NCI-H2196 treated with DMSO at 0.1 percent for 48 hours (cell line): ENCODE results near the gene TMEM131.
"Not testable (repeated sequence)": the region's sequence is repeated elsewhere in the genome, so short reads cannot be mapped to it uniquely, and the experiment has no call there.

ENCODE experiments used
- DNase-seq: peaks from one replicate; lab custom pipeline; 2025; ENCODE audit not compliant: unreplicated experiment; lab: John Stamatoyannopoulos, UW

TMEM131 gene

GRCh38 chr2:97958184-97958583 is 37.6 kb downstream of the TMEM131 start:
- DNase-seq, result no peak

- DNase-seq, result no peak
Measured at GRCh38 chr2:97957432-97958183, 38.1 kb downstream of the TMEM131 start.

- DNase-seq, result not testable (repeated sequence)
Measured at GRCh38 chr2:97956753-97957152, 39.0 kb downstream of the TMEM131 start.

GRCh38 chr2:97953853-97954252 is 41.9 kb downstream of the TMEM131 start:
- no peak for DNase-seq

- DNase-seq, result no peak
Measured at GRCh38 chr2:97952357-97952756, 43.4 kb downstream of the TMEM131 start.

DNA sequence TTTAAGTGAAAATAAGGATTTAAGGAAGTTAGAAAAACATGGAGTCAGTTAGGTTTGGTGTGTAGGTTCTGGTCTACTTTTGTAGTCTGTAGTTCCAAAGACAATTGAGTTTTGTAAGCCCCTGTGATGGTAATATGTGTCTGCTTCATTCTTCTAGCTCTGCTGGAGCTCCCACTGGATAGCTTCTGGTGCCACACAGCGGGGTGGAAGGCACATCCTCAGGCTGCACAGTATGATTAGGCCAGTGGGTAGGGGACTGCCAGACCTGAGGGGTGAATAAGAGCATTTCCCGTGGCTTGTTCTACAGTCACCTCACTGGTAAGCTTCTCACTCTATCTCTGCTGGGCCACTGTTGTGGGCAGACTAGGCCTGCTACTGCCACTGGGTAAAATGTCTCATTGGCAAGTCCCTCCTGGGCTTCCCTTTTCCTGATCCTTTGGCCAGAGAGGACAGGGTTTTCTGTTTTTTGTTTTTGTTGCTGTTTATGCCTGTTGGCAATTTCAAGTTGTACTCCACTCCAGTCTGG is 44.5 kb downstream of the TMEM131 start:
- no peak for DNase-seq

DNA sequence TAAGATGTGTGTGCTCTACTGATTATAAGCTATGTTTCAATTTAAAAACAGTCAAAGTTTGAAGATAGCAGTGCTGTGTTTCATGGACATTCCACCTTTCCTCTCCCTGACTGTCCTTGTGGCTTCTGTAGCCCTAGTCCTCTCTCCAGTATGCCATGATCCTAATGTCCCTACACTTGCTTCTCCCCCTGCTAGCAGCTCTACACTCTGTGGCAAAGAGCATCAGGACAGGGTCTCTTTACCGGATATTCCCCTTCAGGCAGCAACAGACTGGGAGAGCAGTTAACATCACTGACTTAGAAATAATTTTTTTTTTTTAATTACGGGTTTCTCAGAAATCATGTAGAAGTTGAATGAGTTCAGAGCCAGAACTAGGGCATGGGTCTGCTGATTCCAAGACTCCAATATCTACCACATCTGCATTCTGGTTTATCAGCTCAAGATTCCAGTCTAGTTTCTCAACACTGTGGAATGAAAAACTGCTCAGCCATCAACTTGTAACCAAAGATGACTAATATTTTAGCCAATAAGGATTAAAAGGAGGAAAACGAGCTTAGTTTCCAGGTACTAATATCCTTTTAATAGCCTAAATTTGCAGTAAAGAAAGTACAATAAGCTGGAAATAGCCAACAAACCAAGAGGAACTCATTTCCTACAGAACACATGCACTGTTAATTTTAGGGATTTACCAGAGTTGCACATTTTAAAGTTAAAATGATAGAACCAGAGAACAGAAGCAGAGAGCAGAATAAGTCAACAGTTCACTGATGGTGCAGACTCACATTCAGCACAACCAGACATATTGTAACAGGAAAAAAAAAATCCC is 45.2 kb downstream of the TMEM131 start:
- DNase-seq, result no peak

- DNase-seq, result no peak
Measured at GRCh38 chr2:97948926-97949325, 46.8 kb downstream of the TMEM131 start.

DNA sequence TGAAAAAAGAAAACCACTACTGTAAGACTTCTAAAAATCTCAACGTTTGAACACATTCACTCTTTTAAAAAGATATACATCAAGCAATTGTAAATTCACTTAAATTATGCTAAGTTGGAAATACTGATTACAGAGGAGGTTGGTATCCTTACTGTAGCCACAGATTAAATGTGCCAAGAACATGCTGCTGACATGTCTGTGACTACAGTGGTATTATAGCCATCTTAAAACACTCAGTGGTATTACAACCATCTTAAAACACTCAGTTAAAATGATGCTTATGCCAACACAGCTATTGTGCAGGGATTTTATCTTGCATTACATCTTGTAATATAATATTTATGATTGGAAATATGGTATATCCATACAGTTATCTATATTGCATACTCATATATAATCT is 50.0 kb downstream of the TMEM131 start:
- DNase-seq, result no peak

- no peak for DNase-seq
Measured at GRCh38 chr2:97936881-97937280, 58.9 kb downstream of the TMEM131 start.

- DNase-seq, result peak; percentile 70
Measured at GRCh38 chr2:97936199-97936598, 59.5 kb downstream of the TMEM131 start.

DNA sequence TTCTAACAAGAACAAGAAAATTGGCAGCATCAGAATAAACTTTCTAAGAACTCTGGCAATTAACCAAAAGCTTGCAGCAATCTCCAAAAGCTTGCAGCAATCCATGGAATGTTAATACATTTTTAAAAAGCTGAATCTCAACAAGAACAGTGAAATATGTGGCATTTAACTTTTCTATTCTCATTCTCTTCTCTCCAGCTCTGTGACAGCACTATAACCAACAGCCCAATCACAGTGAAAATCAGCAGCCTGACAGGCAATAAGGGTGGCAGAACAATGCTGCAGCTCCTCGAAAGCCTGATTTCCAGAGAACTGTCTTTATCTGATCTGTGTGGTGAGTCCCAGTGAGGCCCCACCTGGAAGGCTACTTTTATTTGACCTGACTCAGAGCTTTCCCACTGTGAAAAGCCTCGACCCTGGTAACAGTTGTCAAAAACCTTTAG is 60.0 kb downstream of the TMEM131 start:
- DNase-seq, result no peak

GRCh38 chr2:97932975-97933662 is 62.6 kb downstream of the TMEM131 start:
- no peak for DNase-seq

DNA sequence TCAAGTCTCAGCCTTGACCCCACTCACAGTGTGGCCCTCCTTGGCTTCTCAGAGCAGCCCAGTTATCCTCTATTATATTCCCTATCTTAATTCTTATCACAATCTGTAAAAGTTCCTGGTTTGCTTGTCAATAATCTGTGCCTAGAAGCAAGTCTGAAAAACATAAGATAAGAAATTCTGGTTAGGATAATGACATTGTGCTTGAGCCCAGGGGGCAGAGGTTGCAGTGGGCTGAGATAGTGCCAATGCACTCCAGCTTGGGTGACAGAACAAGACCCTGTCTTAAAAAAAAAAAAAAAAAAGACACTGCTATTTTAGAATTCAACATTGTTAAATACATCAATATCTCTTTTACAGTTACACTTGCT is 63.9 kb downstream of the TMEM131 start:
- DNase-seq, result no peak

GRCh38 chr2:97931118-97931857 is 64.5 kb downstream of the TMEM131 start:
- no peak for DNase-seq

- DNase-seq, result no peak
Measured at GRCh38 chr2:97928591-97928990, 67.2 kb downstream of the TMEM131 start.

GRCh38 chr2:97926946-97927345 is 68.8 kb downstream of the TMEM131 start:
- no peak for DNase-seq

- no peak for DNase-seq
Measured at GRCh38 chr2:97924194-97924593, 71.6 kb downstream of the TMEM131 start.

DNA sequence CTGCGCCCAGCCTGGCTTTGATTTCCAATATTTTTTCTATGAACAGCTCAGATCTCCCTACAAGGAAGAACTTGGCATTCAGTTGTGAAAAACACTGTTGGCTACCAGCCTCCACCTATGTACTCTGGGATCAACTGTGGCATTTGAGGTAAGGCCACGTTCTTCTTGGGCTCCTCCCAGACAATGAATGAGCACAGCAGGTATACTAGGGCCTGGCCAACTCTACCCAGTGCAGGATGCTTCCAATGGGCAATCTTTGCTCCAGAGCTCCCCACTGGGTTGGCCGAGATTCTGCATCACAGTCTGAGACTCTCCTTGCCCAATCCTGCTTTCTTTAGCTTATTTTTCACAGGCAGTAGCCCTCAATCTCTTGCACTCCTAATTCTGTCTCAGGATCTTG is 75.9 kb downstream of the TMEM131 start:
- no peak for DNase-seq

GRCh38 chr2:97918818-97919217 is 76.9 kb downstream of the TMEM131 start:
- no peak for DNase-seq

GRCh38 chr2:97917668-97918067 is 78.1 kb downstream of the TMEM131 start:
- DNase-seq, result not testable (repeated sequence)
